ENCODE measurements around the gene CUL5. TPM values are rescaled to one million over a fixed set of nuclear protein-coding genes. Genes with fewer than 3 reads are reported as not detected.

The CUL5 gene
- polyA plus RNA-seq, 2 donors, result 3.2 to 4.9 TPM

DNA sequence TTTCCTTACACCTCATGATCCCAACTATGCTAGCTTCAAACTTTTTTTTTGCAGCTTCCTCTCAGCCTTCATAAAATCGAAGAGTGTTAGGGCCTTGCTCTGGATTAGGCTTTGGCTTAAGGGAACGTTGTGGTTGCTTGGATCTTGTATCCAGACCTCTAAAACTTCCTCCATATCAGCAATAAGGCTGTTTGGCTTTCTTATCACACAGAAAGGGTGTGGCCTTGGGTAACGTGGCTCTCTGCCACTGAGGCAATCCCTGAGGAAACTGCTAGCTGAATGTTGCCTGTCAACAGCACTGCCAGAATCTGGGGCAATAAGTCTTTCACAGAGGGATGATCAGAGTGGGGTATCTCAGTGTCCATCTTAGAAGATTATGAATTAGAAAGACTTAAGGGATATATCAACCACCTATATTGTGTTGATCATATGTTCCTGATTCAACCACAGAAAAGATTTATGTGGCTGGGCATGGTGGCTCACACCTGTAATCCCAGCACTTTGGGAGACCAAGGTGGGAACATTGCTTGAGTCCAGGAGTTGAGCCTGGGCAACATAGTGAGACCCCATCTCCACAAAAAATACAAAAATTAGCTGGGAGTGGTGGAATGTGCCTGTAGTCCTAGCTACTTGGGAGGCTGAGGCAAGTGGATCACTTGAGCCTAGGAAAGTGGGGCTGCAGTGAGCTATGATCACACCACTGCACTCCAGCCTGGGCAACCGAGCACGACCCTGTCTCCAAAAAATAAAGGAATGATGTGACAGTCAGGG lies 12.5 kb upstream of the CUL5 start:
- WGBS, 2 donors, result 47 to 53% methylated on average over 5 of the region's 5 CpGs
- no peak overlapping the region for H3K4me3 ChIP-seq (ENCODE audit: low read depth in 1 of 2, low read length in 2 of 2)
- H3K4me1 ChIP-seq (ENCODE audit: control insufficient read depth in 2 of 2, insufficient read depth in 2 of 2, low read length in 1 of 2), result no peaks in the 10 kb centered on the region
- H3K27ac ChIP-seq (ENCODE audit: low read depth in 2 of 2, low read length in 1 of 2), result no peak overlapping the region
- H3K9me3 ChIP-seq (ENCODE audit: control insufficient read depth in 2 of 2, insufficient read depth in 1 of 2, low read depth in 1 of 2, low read length in 1 of 2), result no peaks in the 10 kb centered on the region
- H3K27me3 ChIP-seq (ENCODE audit: control insufficient read depth in 1 of 2, insufficient read depth in 2 of 2, low read length in 2 of 2), result no peaks in the 10 kb centered on the region
- H3K36me3 ChIP-seq (ENCODE audit: control insufficient read depth in 2 of 2, insufficient read depth in 2 of 2, low read length in 1 of 2), result no peaks in the 10 kb centered on the region

GRCh38 chr11:107998761-107999160 lies 9.9 kb upstream of the CUL5 start:
- Histone ChIP-seq H3K27me3 (ENCODE audit: control insufficient read depth in 1 of 2, insufficient read depth in 2 of 2, low read length in 2 of 2) (no peaks in the 10 kb centered on the region), H3K9me3 (ENCODE audit: control insufficient read depth in 2 of 2, insufficient read depth in 1 of 2, low read depth in 1 of 2, low read length in 1 of 2) (no peaks in the 10 kb centered on the region), H3K27ac (ENCODE audit: low read depth in 2 of 2, low read length in 1 of 2) (no peak overlapping the region), H3K4me3 (ENCODE audit: low read depth in 1 of 2, low read length in 2 of 2) (no peak overlapping the region), H3K36me3 (ENCODE audit: control insufficient read depth in 2 of 2, insufficient read depth in 2 of 2, low read length in 1 of 2) (no peaks in the 10 kb centered on the region), H3K4me1 (ENCODE audit: control insufficient read depth in 2 of 2, insufficient read depth in 2 of 2, low read length in 1 of 2) (no peaks in the 10 kb centered on the region)
- 81 to 94% methylated on average over 6 of the region's 6 CpGs for WGBS, 2 donors

DNA sequence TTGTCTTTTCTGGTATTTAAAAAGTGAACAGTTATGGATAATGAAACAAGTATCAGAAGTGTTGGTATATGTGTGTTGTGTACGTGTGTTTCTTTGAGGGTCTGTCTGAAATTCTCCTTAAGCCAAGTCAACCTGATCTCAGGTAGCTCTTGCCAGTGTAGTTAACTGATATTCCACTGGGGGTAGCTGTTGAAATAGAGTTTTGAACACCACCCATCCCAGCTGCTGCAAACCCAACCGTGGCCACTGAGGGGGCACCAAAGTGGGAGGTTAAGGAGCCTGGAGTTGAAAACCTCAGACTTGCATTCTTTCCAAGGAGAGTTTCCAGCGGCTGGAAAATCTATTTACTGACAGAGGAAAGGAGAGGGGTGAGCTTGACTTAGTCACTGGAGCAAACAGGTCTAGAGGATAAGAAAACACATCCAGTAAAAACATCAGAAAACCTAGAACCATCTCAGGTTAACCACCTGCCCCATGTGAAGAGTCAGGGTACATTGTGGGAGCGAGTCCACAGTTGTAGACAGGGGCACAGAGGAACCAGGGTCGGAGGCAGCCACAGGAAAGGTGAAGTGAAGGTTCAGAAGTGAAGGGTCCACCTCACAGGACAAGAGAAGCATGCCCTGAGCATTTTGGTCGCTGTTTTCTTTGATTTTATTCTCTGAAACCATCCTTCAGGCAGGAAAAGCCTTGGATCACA lies 8.8 kb upstream of the CUL5 start:
- H3K36me3 ChIP-seq (ENCODE audit: control insufficient read depth in 2 of 2, insufficient read depth in 2 of 2, low read length in 1 of 2), result no peaks in the 10 kb centered on the region
- WGBS, 2 donors, result 36 to 39% methylated on average over 6 of the region's 6 CpGs

DNA sequence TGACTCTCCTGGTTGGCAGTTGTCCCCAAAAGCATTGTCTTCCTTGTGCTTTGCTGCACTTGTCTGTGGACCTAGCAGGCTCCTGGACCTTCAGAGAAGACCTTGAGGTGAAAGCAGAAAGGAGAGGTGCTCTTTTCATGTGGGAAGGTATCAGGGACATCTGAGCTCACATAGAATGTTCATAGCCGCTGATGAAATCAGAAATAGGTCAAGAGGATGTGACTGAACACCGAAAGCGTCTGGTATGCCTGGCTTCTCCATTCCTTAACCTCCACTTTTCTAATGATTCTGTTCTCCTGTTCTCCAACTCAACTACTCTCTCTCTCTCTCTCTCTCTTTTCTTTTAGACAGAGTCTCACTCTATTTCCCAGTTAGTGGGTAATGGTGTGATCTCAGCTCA lies 6.2 kb upstream of the CUL5 start:
- 87 to 93% methylated on average over 3 of the region's 3 CpGs for WGBS, 2 donors
- H3K27me3 ChIP-seq (ENCODE audit: control insufficient read depth in 1 of 2, insufficient read depth in 2 of 2, low read length in 2 of 2), result no peaks in the 10 kb centered on the region

More for the DNA sequence above, 8.8 kb upstream of the CUL5 start:
- Histone ChIP-seq H3K27ac (ENCODE audit: low read depth in 2 of 2, low read length in 1 of 2) (no peak overlapping the region), H3K4me3 (ENCODE audit: low read depth in 1 of 2, low read length in 2 of 2) (no peak overlapping the region), H3K4me1 (ENCODE audit: control insufficient read depth in 2 of 2, insufficient read depth in 2 of 2, low read length in 1 of 2) (no peaks in the 10 kb centered on the region), H3K9me3 (ENCODE audit: control insufficient read depth in 2 of 2, insufficient read depth in 1 of 2, low read depth in 1 of 2, low read length in 1 of 2) (no peaks in the 10 kb centered on the region), H3K27me3 (ENCODE audit: control insufficient read depth in 1 of 2, insufficient read depth in 2 of 2, low read length in 2 of 2) (no peaks in the 10 kb centered on the region)

GRCh38 chr11:108003623-108004022 lies 5.1 kb upstream of the CUL5 start:
- Histone ChIP-seq H3K27me3 (ENCODE audit: control insufficient read depth in 1 of 2, insufficient read depth in 2 of 2, low read length in 2 of 2) (no peaks in the 10 kb centered on the region), H3K4me3 (ENCODE audit: low read depth in 1 of 2, low read length in 2 of 2) (no peak overlapping the region), H3K4me1 (ENCODE audit: control insufficient read depth in 2 of 2, insufficient read depth in 2 of 2, low read length in 1 of 2) (no peaks in the 10 kb centered on the region), H3K36me3 (ENCODE audit: control insufficient read depth in 2 of 2, insufficient read depth in 2 of 2, low read length in 1 of 2) (no peaks in the 10 kb centered on the region), H3K27ac (ENCODE audit: low read depth in 2 of 2, low read length in 1 of 2) (no peak overlapping the region), H3K9me3 (ENCODE audit: control insufficient read depth in 2 of 2, insufficient read depth in 1 of 2, low read depth in 1 of 2, low read length in 1 of 2) (no peaks in the 10 kb centered on the region)
- 87 to 89% methylated on average over 5 of the region's 5 CpGs for WGBS, 2 donors

More for the DNA sequence above, 6.2 kb upstream of the CUL5 start:
- H3K36me3 ChIP-seq (ENCODE audit: control insufficient read depth in 2 of 2, insufficient read depth in 2 of 2, low read length in 1 of 2), result no peaks in the 10 kb centered on the region
- no peaks in the 10 kb centered on the region for H3K9me3 ChIP-seq (ENCODE audit: control insufficient read depth in 2 of 2, insufficient read depth in 1 of 2, low read depth in 1 of 2, low read length in 1 of 2)
- H3K27ac ChIP-seq (ENCODE audit: low read depth in 2 of 2, low read length in 1 of 2), result no peak overlapping the region
- H3K4me3 ChIP-seq (ENCODE audit: low read depth in 1 of 2, low read length in 2 of 2), result no peak overlapping the region
- no peaks in the 10 kb centered on the region for H3K4me1 ChIP-seq (ENCODE audit: control insufficient read depth in 2 of 2, insufficient read depth in 2 of 2, low read length in 1 of 2)

DNA sequence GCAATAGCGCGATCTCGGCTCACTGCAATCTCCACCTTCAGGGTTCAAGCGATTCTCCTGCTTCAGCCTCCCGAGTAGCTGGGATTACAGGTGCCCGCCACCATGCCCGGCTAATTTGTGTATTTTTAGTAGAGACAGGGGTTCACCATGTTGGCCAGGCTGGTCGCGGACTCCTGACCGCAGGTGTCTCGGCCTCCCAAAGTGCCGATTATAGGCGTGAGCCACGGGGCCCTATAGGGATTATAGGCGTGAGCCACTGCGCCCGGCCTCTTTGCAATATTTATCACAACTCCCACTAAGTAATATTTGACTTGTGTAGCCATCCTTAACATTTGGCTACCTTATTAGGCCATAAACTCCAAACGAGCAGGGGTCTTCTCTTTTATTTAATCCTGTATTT lies 879 bp upstream of the CUL5 start:
- H3K9me3 ChIP-seq (ENCODE audit: control insufficient read depth in 2 of 2, insufficient read depth in 1 of 2, low read depth in 1 of 2, low read length in 1 of 2), result no peaks in the 10 kb centered on the region
- no peaks in the 10 kb centered on the region for H3K36me3 ChIP-seq (ENCODE audit: control insufficient read depth in 2 of 2, insufficient read depth in 2 of 2, low read length in 1 of 2)
- H3K27me3 ChIP-seq (ENCODE audit: control insufficient read depth in 1 of 2, insufficient read depth in 2 of 2, low read length in 2 of 2), result no peaks in the 10 kb centered on the region
- H3K27ac ChIP-seq (ENCODE audit: low read depth in 2 of 2, low read length in 1 of 2), result no peak overlapping the region
- 92% methylated on average over 18 of the region's 18 CpGs for WGBS, 2 donors
- peaks cover 0 to 2% of the 10 kb centered on the region in 2 donors for H3K4me1 ChIP-seq (ENCODE audit: control insufficient read depth in 2 of 2, insufficient read depth in 2 of 2, low read length in 1 of 2)
- no peak overlapping the region for H3K4me3 ChIP-seq (ENCODE audit: low read depth in 1 of 2, low read length in 2 of 2)

GRCh38 chr11:108009497-108010370 lies 1.0 kb downstream of the CUL5 start:
- Histone ChIP-seq H3K4me1 (ENCODE audit: control insufficient read depth in 2 of 2, insufficient read depth in 2 of 2, low read length in 1 of 2) (peaks cover 0 to 2% of the 10 kb centered on the region in 2 donors), H3K27me3 (ENCODE audit: control insufficient read depth in 1 of 2, insufficient read depth in 2 of 2, low read length in 2 of 2) (no peaks in the 10 kb centered on the region), H3K9me3 (ENCODE audit: control insufficient read depth in 2 of 2, insufficient read depth in 1 of 2, low read depth in 1 of 2, low read length in 1 of 2) (no peaks in the 10 kb centered on the region), H3K27ac (ENCODE audit: low read depth in 2 of 2, low read length in 1 of 2) (peak overlapping the region; percentile 90 to 97), H3K4me3 (ENCODE audit: low read depth in 1 of 2, low read length in 2 of 2) (peak overlapping the region; percentile 89 to 98), H3K36me3 (ENCODE audit: control insufficient read depth in 2 of 2, insufficient read depth in 2 of 2, low read length in 1 of 2) (no peaks in the 10 kb centered on the region)
- 1% methylated on average over 31 of the region's 31 CpGs for WGBS, 2 donors

GRCh38 chr11:108012139-108012725 lies 3.5 kb downstream of the CUL5 start:
- Histone ChIP-seq H3K9me3 (ENCODE audit: control insufficient read depth in 2 of 2, insufficient read depth in 1 of 2, low read depth in 1 of 2, low read length in 1 of 2) (no peaks in the 10 kb centered on the region), H3K4me3 (ENCODE audit: low read depth in 1 of 2, low read length in 2 of 2) (no peak overlapping the region), H3K36me3 (ENCODE audit: control insufficient read depth in 2 of 2, insufficient read depth in 2 of 2, low read length in 1 of 2) (no peaks in the 10 kb centered on the region), H3K27ac (ENCODE audit: low read depth in 2 of 2, low read length in 1 of 2) (no peak overlapping the region), H3K4me1 (ENCODE audit: control insufficient read depth in 2 of 2, insufficient read depth in 2 of 2, low read length in 1 of 2) (peaks cover 0 to 2% of the 10 kb centered on the region in 2 donors), H3K27me3 (ENCODE audit: control insufficient read depth in 1 of 2, insufficient read depth in 2 of 2, low read length in 2 of 2) (no peaks in the 10 kb centered on the region)
- WGBS, 2 donors, result 93 to 97% methylated on average over 5 of the region's 5 CpGs

- Histone ChIP-seq H3K9me3 (ENCODE audit: control insufficient read depth in 2 of 2, insufficient read depth in 1 of 2, low read depth in 1 of 2, low read length in 1 of 2) (no peaks in the 10 kb centered on the region), H3K36me3 (ENCODE audit: control insufficient read depth in 2 of 2, insufficient read depth in 2 of 2, low read length in 1 of 2) (no peaks in the 10 kb centered on the region)
These were observed 7.9 kb downstream of the CUL5 start for GRCh38 chr11:108016647-108017046.

More at GRCh38 chr11:108016647-108017046, 7.9 kb downstream of the CUL5 start:
- peaks cover 0 to 2% of the 10 kb centered on the region in 2 donors for H3K4me1 ChIP-seq (ENCODE audit: control insufficient read depth in 2 of 2, insufficient read depth in 2 of 2, low read length in 1 of 2)
- no peaks in the 10 kb centered on the region for H3K27me3 ChIP-seq (ENCODE audit: control insufficient read depth in 1 of 2, insufficient read depth in 2 of 2, low read length in 2 of 2)
- no peak overlapping the region for H3K27ac ChIP-seq (ENCODE audit: low read depth in 2 of 2, low read length in 1 of 2)
- H3K4me3 ChIP-seq (ENCODE audit: low read depth in 1 of 2, low read length in 2 of 2), result no peak overlapping the region
